HepG2 (cell line): ENCODE measurements around the gene JADE2. TPM values are rescaled to one million over a fixed set of nuclear protein-coding genes. Genes with fewer than 3 reads are reported as not detected.

Source experiments
- ATF7 ChIP-seq, 2 experiments: fragments of 450-650 bp in 1 of 2; sonication (generic) in 1 of 2; formaldehyde crosslinking in 1 of 2; IDR thresholded peaks; 2 replicates each; pipeline versions ENCODE4 v1.4.0 to v1.6.1; 2016 to 2020; ENCODE audit warnings: antibody characterized with exemption in 1 of 2, mild to moderate bottlenecking in 1 of 2, missing genetic modification reagents in 1 of 2
- EEA1 ChIP-seq: sonication (generic); formaldehyde crosslinking; IDR thresholded peaks from 2 replicates; pipeline ENCODE4 v1.5.1; 2020; ENCODE audit warnings: mild to moderate bottlenecking, missing genetic modification reagents, borderline replicate concordance
- ESRRA ChIP-seq: sonication (generic); formaldehyde crosslinking; IDR thresholded peaks from 2 replicates; pipeline ENCODE4 v1.5.1; 2020; ENCODE audit warnings: mild to moderate bottlenecking, low read depth, missing genetic modification reagents
- GATAD1 ChIP-seq: IDR thresholded peaks from 2 replicates; pipeline ENCODE4 v1.6.1; 2016; ENCODE audit warnings: missing genetic modification reagents, missing compliant biosample characterization
- KDM4B ChIP-seq: sonication (generic); formaldehyde crosslinking; IDR thresholded peaks from 2 replicates; pipeline ENCODE4 v1.4.0; 2020; ENCODE audit warnings: missing genetic modification reagents
- NCOR1 ChIP-seq: fragments of 200-600 bp; sonication (generic); IDR thresholded peaks from 2 replicates; pipeline ENCODE4 v1.7.0; 2017; ENCODE audit warnings: antibody characterized with exemption, low read length, borderline replicate concordance
- NR1H2 ChIP-seq: sonication (generic); formaldehyde crosslinking; IDR thresholded peaks from 2 replicates; pipeline ENCODE4 v1.8.1; 2022; ENCODE audit warnings: low read depth, missing genetic modification reagents, borderline replicate concordance
- POLR2AphosphoS5 ChIP-seq: IDR thresholded peaks from 2 replicates; pipeline ENCODE4 v1.6.1; 2012; ENCODE audit warnings: low read depth, low read length
- SRY ChIP-seq: sonication (generic); formaldehyde crosslinking; IDR thresholded peaks from 2 replicates; pipeline ENCODE4 v1.8.0; 2022; ENCODE audit warnings: mild to moderate bottlenecking, missing genetic modification reagents
- ZFP36L2 ChIP-seq: sonication (generic); formaldehyde crosslinking; IDR thresholded peaks from 2 replicates; pipeline ENCODE4 v1.4.0; 2020; ENCODE audit warnings: missing genetic modification reagents
- ZNF160 ChIP-seq: sonication (generic); formaldehyde crosslinking; IDR thresholded peaks from 2 replicates; pipeline ENCODE4 v1.8.0; 2022; ENCODE audit warnings: mild to moderate bottlenecking, inconsistent platforms, missing genetic modification reagents
- ZNF503 ChIP-seq: sonication (generic); formaldehyde crosslinking; IDR thresholded peaks from 2 replicates; pipeline ENCODE4 v1.4.0; 2020; ENCODE audit warnings: missing genetic modification reagents
- ZNF546 ChIP-seq: sonication (generic); formaldehyde crosslinking; conservative IDR thresholded peaks from 2 replicates; pipeline ENCODE4 v1.8.1; 2023; ENCODE audit warnings: mild to moderate bottlenecking, missing genetic modification reagents
- ZNF646 ChIP-seq: sonication (generic); formaldehyde crosslinking; IDR thresholded peaks from 2 replicates; pipeline ENCODE4 v1.9.0; 2021; ENCODE audit warnings: mild to moderate bottlenecking, missing genetic modification reagents
- ZNF710 ChIP-seq: sonication (generic); formaldehyde crosslinking; IDR thresholded peaks from 2 replicates; pipeline ENCODE4 v1.5.0; 2020; ENCODE audit warnings: mild to moderate bottlenecking, missing genetic modification reagents, borderline replicate concordance
- polyA plus RNA-seq, 8 experiments: library from polyadenylated mRNA; depleted of rRNA in 3 of 8; stranded (reverse) in 7 of 8; unstranded in 1 of 8; fragments of >200 nt; fragmentation: Illumina TruSeq in 4 of 8; extraction: Trizol in 4 of 8; gene quantifications; 2 replicates each; pipeline versions ENCODE4 v1.2.1 to v1.2.3, GENCODE V29; 2011 to 2016; ENCODE audit warnings: low read depth in 4 of 8, missing spikeins in 1 of 8, mixed read lengths in 1 of 8; ENCODE audit not compliant: insufficient read depth in 1 of 8
- total RNA-seq, 5 experiments: library from RNA; depleted of rRNA; stranded (reverse); fragments of >200 nt; fragmentation: Illumina TruSeq; extraction: Trizol; gene quantifications; 2 replicates each; pipeline ENCODE4 v1.2.3, GENCODE V29; 2016; ENCODE audit warnings: low read depth in 1 of 5
- TF ChIP-seq, protein P1 (sequence below): IDR thresholded peaks from 2 replicates; pipeline ENCODE4 v1.6.1; 2016; ENCODE audit warnings: missing compliant biosample characterization, missing genetic modification reagents, borderline replicate concordance

Gene JADE2
- total and polyA plus RNA-seq, 2 of the 13 experiments (the other 11 are each of a cell fraction or from before 2014, with no cell fraction given) = 7.5 to 15.1 TPM

DNA sequence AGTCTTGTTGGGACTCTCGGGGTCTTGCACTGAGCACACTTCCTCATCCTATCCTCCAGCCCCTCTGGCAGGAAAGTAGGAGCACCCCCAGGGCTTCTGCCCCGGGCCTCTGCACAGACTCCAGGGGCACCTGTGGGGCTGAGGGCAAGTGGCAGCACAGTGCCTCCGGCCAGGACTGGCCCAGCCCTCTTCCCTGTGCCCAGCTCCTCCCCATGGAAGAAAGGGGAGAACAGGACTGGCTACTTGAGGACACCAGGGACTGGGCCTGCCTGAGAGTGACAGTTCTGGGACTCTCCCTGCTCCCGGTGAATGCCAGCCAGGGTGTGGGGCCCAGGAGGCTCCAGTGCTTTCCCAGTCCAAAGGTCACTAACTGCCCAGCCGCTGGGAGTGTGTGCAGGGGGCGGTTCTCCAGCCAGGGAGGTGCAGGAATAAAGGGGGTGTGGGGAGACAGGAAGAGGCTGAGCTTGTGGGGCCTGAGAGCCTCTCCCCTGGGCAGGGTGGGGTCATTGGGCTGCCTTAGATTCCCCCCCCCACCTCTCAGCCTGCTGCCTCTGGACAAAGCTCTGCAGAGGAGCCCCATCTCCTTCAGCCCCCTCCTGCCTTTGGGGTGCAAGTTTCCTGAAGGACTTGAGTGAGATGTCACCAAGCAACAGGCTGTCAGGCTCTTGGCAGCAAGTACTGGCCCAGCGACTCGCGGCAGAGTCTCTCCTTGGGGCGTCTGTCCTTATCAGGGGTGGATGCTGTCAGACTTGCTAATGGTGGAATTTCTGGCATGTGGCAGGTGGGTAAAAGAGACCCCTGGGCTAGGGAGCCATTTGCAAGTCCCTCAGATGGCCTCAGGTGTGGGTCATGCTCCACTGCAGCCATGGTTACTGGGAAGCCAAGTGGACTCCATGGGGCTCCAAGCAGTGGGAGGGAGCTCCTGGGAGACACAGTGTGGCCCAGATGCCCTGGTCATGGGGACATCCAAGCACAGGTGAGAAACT, 19.1 kb upstream of the JADE2 start (continued):
- TF ChIP-seq ZNF646 (CRISPR knock-in tag) (no peak), ESRRA (peak; percentile 47), SRY (CRISPR knock-in tag) (peak; percentile 68; the same call in 1 of the 2 replicates), NR1H2 (CRISPR knock-in tag) (no peak), ZNF503 (peak; percentile 80), ZNF160 (CRISPR knock-in tag) (no peak), ZNF710 (CRISPR knock-in tag) (no peak), POLR2AphosphoS5 (peak; percentile 97), KDM4B (peak; percentile 79), ZFP36L2 (no peak), NCOR1 (peak; percentile 87; the same call in 1 of the 2 replicates), GATAD1 (CRISPR knock-in tag) (peak; percentile 69), ZNF546 (CRISPR knock-in tag) (peak; percentile 22; the same call in 1 of the 2 replicates), ATF7 (IDR thresholded peaks at IDR 0.05) (no peak), ATF7 (CRISPR knock-in tag; IDR thresholded peaks at IDR 0.05) (no peak), EEA1 (CRISPR knock-in tag) (peak; percentile 73; the same call in 1 of the 2 replicates)
- TF ChIP-seq, protein P1, sequence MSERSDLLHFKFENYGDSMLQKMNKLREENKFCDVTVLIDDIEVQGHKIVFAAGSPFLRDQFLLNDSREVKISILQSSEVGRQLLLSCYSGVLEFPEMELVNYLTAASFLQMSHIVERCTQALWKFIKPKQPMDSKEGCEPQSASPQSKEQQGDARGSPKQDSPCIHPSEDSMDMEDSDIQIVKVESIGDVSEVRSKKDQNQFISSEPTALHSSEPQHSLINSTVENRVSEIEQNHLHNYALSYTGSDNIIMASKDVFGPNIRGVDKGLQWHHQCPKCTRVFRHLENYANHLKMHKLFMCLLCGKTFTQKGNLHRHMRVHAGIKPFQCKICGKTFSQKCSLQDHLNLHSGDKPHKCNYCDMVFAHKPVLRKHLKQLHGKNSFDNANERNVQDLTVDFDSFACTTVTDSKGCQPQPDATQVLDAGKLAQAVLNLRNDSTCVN (CRISPR knock-in tag) = peak; percentile 58; the same call in 1 of the 2 replicates
